Hepatocyte (in vitro differentiated cells): Measurements from ENCODE around the gene SCN3A.

Experiments used
- CTCF ChIP-seq: fragments of 200-600 bp; sonication (generic); IDR thresholded peaks from 2 replicates; pipeline ENCODE4 v1.5.1; 2016; ENCODE audit warnings: antibody characterized with exemption, mild to moderate bottlenecking; ENCODE audit not compliant: poor library complexity
- EZH2 ChIP-seq: fragments of 200-600 bp; sonication (generic); IDR thresholded peaks from 2 replicates; pipeline ENCODE4 v1.6.1; 2016; ENCODE audit warnings: antibody characterized with exemption, mild to moderate bottlenecking, borderline replicate concordance
- EZH2phosphoT487 ChIP-seq: fragments of 200-600 bp; sonication (generic); IDR thresholded peaks from one replicate; pipeline ENCODE4 v1.6.1; 2018; ENCODE audit warnings: antibody characterized with exemption, mild to moderate bottlenecking, low read depth, moderate library complexity; ENCODE audit not compliant: unreplicated experiment, severe bottlenecking

GRCh38 chr2:165081276-165081675, 122.6 kb downstream of the SCN3A start:
- TF ChIP-seq CTCF (no peak), EZH2 (no peak), EZH2phosphoT487 (no peak)
